ENCODE measurements around the gene XPR1. TPM values are rescaled to one million over a fixed set of nuclear protein-coding genes. Genes with fewer than 3 reads are reported as not detected.

Gene XPR1
- total and polyA plus RNA-seq, 7 donors: 3.7 to 19.1 (median 11.2) TPM

GRCh38 chr1:180939711-180940103 is 307.9 kb downstream of the XPR1 start:
- ATAC-seq: no peak
- H3K27ac ChIP-seq: no peak overlapping the region
- intact Hi-C loops (cut with DNase I): no loop called here
- H3K4me3 ChIP-seq: no peak overlapping the region
- no peaks in the 10 kb centered on the region for H3K9me3 ChIP-seq
- no peaks in the 10 kb centered on the region for H3K36me3 ChIP-seq (ENCODE audit: insufficient read depth in 1 of 2, low read depth in 1 of 2)
- no peaks in the 10 kb centered on the region for H3K27me3 ChIP-seq (ENCODE audit: insufficient read depth in 3 of 3, low read length in 2 of 3)
- no peak for TF ChIP-seq CTCF (IDR thresholded peaks at IDR 0.05)
- no peaks in the 10 kb centered on the region for H3K4me1 ChIP-seq
- WGBS, 3 donors: 91 to 98% (median 92%) methylated on average over 3 of the region's 3 CpGs
- no peak for DNase-seq

Other genes starting within 250 kb of the XPR1 start
- 10 to 100 TPM; 12.6 to 20.4 (median 15.0) TPM for gene ACBD6, start 129.4 kb upstream of the XPR1 start, total RNA-seq
- gene ACBD6, start 129.4 kb upstream of the XPR1 start, polyA plus RNA-seq: 10 to 100 TPM; 14.9 to 19.1 (median 17.8) TPM
- gene OVAAL, start 73.1 kb upstream of the XPR1 start, total RNA-seq: not detected
- gene OVAAL, start 73.1 kb upstream of the XPR1 start, polyA plus RNA-seq: under 1 TPM in 1 of 3 donors, not detected in 2; 0.04 TPM

All from psoas muscle (tissue), 8 donors.